HepG2 (cell line): Measurements from ENCODE around the gene SNX9. TPM values are rescaled to one million over a fixed set of nuclear protein-coding genes. Genes with fewer than 3 reads are reported as not detected.

Experiments used
- ATAC-seq: fragments of 200-7000 bp; cut with Tn5 transposase; 3 replicates; pipeline ENCODE4 v1.9.1; 2020; ENCODE audit warnings: mild to moderate bottlenecking, moderate library complexity
- BruUV-seq: library from RNA; stranded (reverse); fragments of 400-500 nt; replicated peaks from 2 replicates; lab custom pipeline; 2021; lab: Mats Ljungman, UMichigan
- CTCF ChIA-PET: fragments of 300-600 bp; formaldehyde crosslinking; extraction: SDS; loops from one replicate; lab custom pipeline; 2021; ENCODE audit warnings: low total read pairs, inconsistent platforms, low intra/inter-chr PET ratio; lab: Yijun Ruan, JAX
- POLR2A ChIA-PET: fragments of 350-600 bp; sonication (Branson Sonifier 250); formaldehyde crosslinking; loops from one replicate; lab custom pipeline; 2020; ENCODE audit warnings: antibody characterized with exemption, inconsistent platforms; lab: Yijun Ruan, JAX
- DNase-seq: peaks from one replicate; pipeline ENCODE4 v3.0.0-alpha.2; 2015; ENCODE audit warnings: low spot score
- FAIRE-seq: peaks from 3 replicates; lab custom pipeline; 2011; peaks lifted over from hg19 to GRCh38; lab: Jason Lieb, UNC
- H2AFZ ChIP-seq: one replicate; pipeline ENCODE4 v1.6.1; 2011; ENCODE audit warnings: low read length, inconsistent platforms
- H3K27ac ChIP-seq: fragments of 300-600 bp; 3 replicates; pipeline ENCODE4 v1.8.0; 2011; ENCODE audit warnings: mixed run types, mild to moderate bottlenecking, mixed read lengths, low read length, inconsistent platforms; ENCODE audit not compliant: insufficient read depth; ENCODE audit errors: extremely low read length
- H3K27me3 ChIP-seq, 2 experiments: fragments of 200-600 bp in 1 of 2; 2 replicates in 1 of 2; 3 replicates in 1 of 2; pipeline versions ENCODE4 v1.6.0 to v1.8.0; 2011; ENCODE audit warnings: low read length in 2 of 2, mild to moderate bottlenecking in 2 of 2, moderate library complexity in 2 of 2, inconsistent platforms in 1 of 2; ENCODE audit not compliant: insufficient read depth in 2 of 2, control insufficient read depth in 1 of 2
- H3K36me3 ChIP-seq, 2 experiments: fragments of 200-600 bp in 1 of 2; replicated peaks in 1 of 2; 2 replicates in 1 of 2; 3 replicates in 1 of 2; pipeline versions ENCODE4 v1.5.1 to v1.8.0; 2011; ENCODE audit warnings: low read length in 2 of 2, inconsistent platforms in 1 of 2; ENCODE audit not compliant: insufficient read depth in 2 of 2, control insufficient read depth in 1 of 2
- H3K4me1 ChIP-seq: 2 replicates; pipeline ENCODE4 v1.5.1; 2012; ENCODE audit warnings: low read length, inconsistent platforms; ENCODE audit not compliant: insufficient read depth
- H3K4me2 ChIP-seq: 2 replicates; pipeline ENCODE4 v1.6.0; 2011; ENCODE audit warnings: low read depth, low read length, inconsistent platforms
- H3K4me3 ChIP-seq, 3 experiments: fragments of 200-600 bp in 1 of 3; sonication (generic), shearing (Covaris generic) in 1 of 3; replicated peaks in 1 of 3; 2 replicates each; pipeline ENCODE4 v1.5.1; 2011 to 2016; ENCODE audit warnings: low read length in 3 of 3, inconsistent platforms in 2 of 3, low read depth in 2 of 3, mild to moderate bottlenecking in 2 of 3, control low read depth in 1 of 3, mixed read lengths in 1 of 3; ENCODE audit not compliant: insufficient read depth in 1 of 3
- H3K79me2 ChIP-seq: one replicate; pipeline ENCODE4 v1.6.1; 2011; ENCODE audit warnings: low read length, inconsistent platforms; ENCODE audit not compliant: insufficient read depth
- H3K9ac ChIP-seq: 2 replicates; pipeline ENCODE4 v1.6.0; 2011; ENCODE audit warnings: mild to moderate bottlenecking, low read depth, low read length, inconsistent platforms; ENCODE audit not compliant: insufficient read depth
- H3K9me3 ChIP-seq: 2 replicates; pipeline ENCODE4 v1.5.1; 2012; ENCODE audit warnings: mild to moderate bottlenecking, low read length
- H4K20me1 ChIP-seq: 2 replicates; pipeline ENCODE4 v1.6.0; 2011; ENCODE audit warnings: inconsistent platforms, mild to moderate bottlenecking, low read length, moderate library complexity; ENCODE audit not compliant: insufficient read depth
- AFF4 ChIP-seq: sonication (generic); formaldehyde crosslinking; IDR thresholded peaks from 2 replicates; pipeline ENCODE4 v1.4.0; 2020; ENCODE audit warnings: missing genetic modification reagents
- ERF ChIP-seq: IDR thresholded peaks from 2 replicates; pipeline ENCODE4 v1.6.1; 2018; ENCODE audit warnings: missing biosample characterization, missing genetic modification reagents
- PHF5A ChIP-seq: IDR thresholded peaks from one replicate; pipeline ENCODE4 v1.6.1; 2018; ENCODE audit warnings: low read depth, missing genetic modification reagents; ENCODE audit not compliant: unreplicated experiment
- RORA ChIP-seq: sonication (generic); formaldehyde crosslinking; IDR thresholded peaks from 2 replicates; pipeline ENCODE4 v1.5.0; 2020; ENCODE audit warnings: mild to moderate bottlenecking, missing genetic modification reagents, moderate library complexity
- TBX2 ChIP-seq: sonication (generic); formaldehyde crosslinking; IDR thresholded peaks from 2 replicates; pipeline ENCODE4 v1.5.0; 2020; ENCODE audit warnings: missing genetic modification reagents, mild to moderate bottlenecking, borderline replicate concordance
- TFAP4 ChIP-seq: sonication (generic); IDR thresholded peaks from 2 replicates; pipeline ENCODE4 v1.6.1; 2016; ENCODE audit warnings: low read depth, borderline replicate concordance
- ZBTB34 ChIP-seq: sonication (generic); formaldehyde crosslinking; IDR thresholded peaks from 2 replicates; pipeline ENCODE4 v1.8.0; 2022; ENCODE audit warnings: mild to moderate bottlenecking, missing genetic modification reagents
- ZFAT ChIP-seq: sonication (generic); formaldehyde crosslinking; conservative IDR thresholded peaks from 2 replicates; pipeline ENCODE4 v1.8.1; 2023; ENCODE audit warnings: missing genetic modification reagents, inconsistent platforms
- ZNF589 ChIP-seq: sonication (generic); formaldehyde crosslinking; conservative IDR thresholded peaks from 2 replicates; pipeline ENCODE4 v1.8.0; 2022; ENCODE audit warnings: mild to moderate bottlenecking, moderate library complexity, missing genetic modification reagents
- ZNF7 ChIP-seq: IDR thresholded peaks from 2 replicates; pipeline ENCODE4 v1.6.1; 2016; ENCODE audit warnings: missing biosample characterization, missing genetic modification reagents
- WGBS: methylation state at CpG from one replicate; pipeline ENCODE4 v1.1.6; 2017; ENCODE audit warnings: low lambda C conversion rate; 5-methylcytosine and 5-hydroxymethylcytosine counted together
- in situ Hi-C: cut with HindIII; loops from 2 replicates; pipeline ENCODE4 v1.10.0; 2017; ENCODE audit warnings: low pct_unique_long_range_greater_than_20kb; ENCODE audit not compliant: extremely low pct_ligation_motif_present
- intact Hi-C: fragments of 100-400 bp; cut with micrococcal nuclease; formaldehyde crosslinking; loops from one replicate; pipeline ENCODE4 v1.10.0; 2022; ENCODE audit not compliant: unreplicated experiment
- polyA plus RNA-seq, 8 experiments: library from polyadenylated mRNA; depleted of rRNA in 3 of 8; stranded (reverse) in 7 of 8; unstranded in 1 of 8; fragments of >200 nt; fragmentation: Illumina TruSeq in 4 of 8; extraction: Trizol in 4 of 8; gene quantifications; 2 replicates each; pipeline versions ENCODE4 v1.2.1 to v1.2.3, GENCODE V29; 2011 to 2016; ENCODE audit warnings: low read depth in 4 of 8, missing spikeins in 1 of 8, mixed read lengths in 1 of 8; ENCODE audit not compliant: insufficient read depth in 1 of 8
- total RNA-seq, 5 experiments: library from RNA; depleted of rRNA; stranded (reverse); fragments of >200 nt; fragmentation: Illumina TruSeq; extraction: Trizol; gene quantifications; 2 replicates each; pipeline ENCODE4 v1.2.3, GENCODE V29; 2016; ENCODE audit warnings: low read depth in 1 of 5

The SNX9 gene
- total and polyA plus RNA-seq, 2 of the 13 experiments (the other 11 are each of a cell fraction or from before 2014, with no cell fraction given) = 21.9 to 36.0 TPM

DNA sequence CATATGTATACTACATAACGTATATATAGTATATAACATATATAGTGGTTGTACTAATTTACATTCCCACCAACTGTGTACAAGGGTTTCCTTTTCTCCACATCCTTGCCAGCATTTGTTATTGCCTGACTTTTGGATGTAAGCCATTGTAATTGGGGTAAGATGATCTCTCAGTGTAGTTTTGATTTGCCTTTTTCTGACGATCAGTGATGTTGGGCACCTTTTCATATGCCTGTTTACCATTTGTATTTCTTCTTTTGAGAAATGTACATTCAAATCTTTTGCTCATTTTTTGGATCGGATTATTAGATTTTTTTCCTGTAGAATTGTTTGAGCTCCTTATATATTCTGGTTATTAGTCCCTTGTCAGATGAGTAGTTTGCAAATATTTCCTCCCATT is 170.0 kb downstream of the SNX9 start:
- BruUV-seq = no TSS peak
- H3K4me1 ChIP-seq = peaks cover 96% of the 10 kb centered on the region
- FAIRE-seq = no peak
- TF ChIP-seq AFF4 (CRISPR knock-in tag) (0 out of 2 replicates have a peak, but pooled peaks have one; percentile 14), ZNF7 (CRISPR knock-in tag) (0 out of 2 replicates have a peak, but pooled peaks have one; percentile 22), ZNF589 (CRISPR knock-in tag) (0 out of 2 replicates have a peak, but pooled peaks have one; percentile 37), ZBTB34 (CRISPR knock-in tag) (0 out of 2 replicates have a peak, but pooled peaks have one; percentile 29), TBX2 (CRISPR knock-in tag) (0 out of 2 replicates have a peak, but pooled peaks have one; percentile 2), PHF5A (CRISPR knock-in tag) (peak; percentile 54), ZFAT (CRISPR knock-in tag) (no peak), TFAP4 (no peak), RORA (CRISPR knock-in tag) (no peak), ERF (CRISPR knock-in tag) (0 out of 2 replicates have a peak, but pooled peaks have one; percentile 2)
- TF ChIP-seq, all 625 proteins: peak for 7
- H3K36me3 ChIP-seq = peaks cover 26 to 55% of the 10 kb centered on the region in 2 experiments
- no peak overlapping the region for H3K4me3 ChIP-seq
- DNase-seq (no peak), ATAC-seq (no peak)
- POLR2A ChIA-PET = interaction anchor here (0.7 to 4.0 kb wide), 12 partner anchors 9 to 55 kb away, joined by 3 to 93 read pairs (median 7); partner anchors contain the start of gene SYNJ2
- H2AFZ ChIP-seq = no peak overlapping the region
- H4K20me1 ChIP-seq = peaks cover 74% of the 10 kb centered on the region
- 0 out of 2 replicates have a peak overlapping the region, but pooled peaks have one; percentile 8 for H3K9ac ChIP-seq
- H3K79me2 ChIP-seq = peaks cover 99% of the 10 kb centered on the region
- in situ Hi-C loops (no loop called here), intact Hi-C loops (no loop called here)
- H3K4me2 ChIP-seq = peak overlapping the region; percentile 43
- H3K27ac ChIP-seq = peak overlapping the region; percentile 69
- WGBS = 53% methylated on average over 3 of the region's 3 CpGs
- no peaks in the 10 kb centered on the region for H3K9me3 ChIP-seq
- CTCF ChIA-PET = no interaction called here
- no peaks in the 10 kb centered on the region for H3K27me3 ChIP-seq
